Cardiac septum (tissue), 1 donor: Measurements from ENCODE around the gene OBSCN. TPM values are rescaled to one million over a fixed set of nuclear protein-coding genes. Genes with fewer than 3 reads are reported as not detected.

Experiments used
- DNase-seq: peaks from one replicate; pipeline ENCODE4 v3.0.0-alpha.2; 2020; ENCODE audit warnings: low spot score
- intact Hi-C: fragments of 100-400 bp; cut with DNase I; formaldehyde crosslinking; loops from one replicate; pipeline ENCODE4 v1.14.0; 2022
- total RNA-seq: library from RNA; stranded (reverse); fragmentation: NEBNext Ultra II Directional; extraction: Animal tissue kit (Norgen Biotek cat#: 25700); gene quantifications from one replicate; pipeline ENCODE4 v1.2.1, GENCODE V29; 2021
- donor health status: DM: no; HTN: no; CAD: no.

The OBSCN gene
- total RNA-seq, 1 donor from 2014 or later: 396 TPM

DNA sequence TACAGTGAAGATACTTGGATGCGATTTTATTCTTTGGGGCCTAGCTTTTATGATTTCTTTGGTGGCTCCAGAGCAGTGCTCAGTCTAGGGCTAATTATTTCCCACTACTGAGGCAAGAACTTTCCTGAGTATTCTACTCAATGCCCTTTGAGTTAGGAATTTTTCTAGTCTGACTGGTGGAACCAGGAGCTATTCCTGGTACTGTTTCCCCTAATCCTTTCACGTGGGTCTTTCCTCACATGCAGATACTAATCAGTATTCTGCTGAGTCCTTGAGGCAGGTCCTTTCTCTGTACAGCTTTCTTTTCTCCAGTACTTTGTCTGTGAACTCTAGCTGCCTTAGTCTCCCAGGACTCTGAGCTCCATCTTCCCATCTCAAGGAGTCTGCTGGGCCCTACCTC is 122.0 kb downstream of the OBSCN start:
- no peak for DNase-seq
- intact Hi-C loops: no loop called here

- DNase-seq: peak; percentile 72
- intact Hi-C loops: no loop called here
Measured at GRCh38 chr1:228332797-228333738, 125.2 kb downstream of the OBSCN start.

- intact Hi-C loops: no loop called here
- DNase-seq: peak; percentile 65
Measured at GRCh38 chr1:228333739-228334115, 125.9 kb downstream of the OBSCN start.

DNA sequence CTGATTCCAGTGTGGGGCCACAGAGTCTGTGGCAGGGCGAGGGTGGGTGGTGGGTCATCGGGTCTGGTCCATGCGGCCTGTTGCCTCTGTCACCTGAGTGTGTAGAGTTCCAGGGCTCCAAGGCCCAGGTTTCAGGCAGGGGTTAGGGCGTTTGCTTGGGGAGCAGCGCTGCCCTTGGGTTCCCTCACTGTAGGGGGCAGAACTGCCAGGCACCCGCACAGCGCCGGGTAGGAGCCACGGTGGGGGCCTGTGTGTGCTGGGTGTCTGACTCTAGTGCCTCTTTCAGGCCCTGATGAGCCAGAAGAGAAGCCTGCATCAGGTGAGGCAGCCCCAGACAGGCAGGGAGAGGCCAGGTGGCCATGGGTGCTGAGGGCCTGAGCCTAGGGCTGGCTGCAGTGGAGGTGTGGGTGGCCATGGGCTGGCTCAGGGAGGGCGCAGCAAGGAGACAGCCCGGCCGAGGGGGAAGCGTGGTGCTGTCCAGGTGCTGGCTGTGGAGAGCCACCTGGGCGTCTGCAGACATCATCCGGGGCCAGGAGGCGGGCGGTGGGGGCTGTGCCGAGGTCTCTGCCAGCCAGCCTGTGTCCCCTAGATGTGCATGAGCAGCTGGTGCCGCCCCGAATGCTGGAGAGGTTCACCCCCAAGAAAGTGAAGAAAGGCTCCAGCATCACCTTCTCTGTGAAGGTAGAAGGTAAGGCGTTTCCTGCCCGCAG is 126.5 kb downstream of the OBSCN start:
- intact Hi-C loops: no loop called here
- peak; percentile 67 for DNase-seq

DNA sequence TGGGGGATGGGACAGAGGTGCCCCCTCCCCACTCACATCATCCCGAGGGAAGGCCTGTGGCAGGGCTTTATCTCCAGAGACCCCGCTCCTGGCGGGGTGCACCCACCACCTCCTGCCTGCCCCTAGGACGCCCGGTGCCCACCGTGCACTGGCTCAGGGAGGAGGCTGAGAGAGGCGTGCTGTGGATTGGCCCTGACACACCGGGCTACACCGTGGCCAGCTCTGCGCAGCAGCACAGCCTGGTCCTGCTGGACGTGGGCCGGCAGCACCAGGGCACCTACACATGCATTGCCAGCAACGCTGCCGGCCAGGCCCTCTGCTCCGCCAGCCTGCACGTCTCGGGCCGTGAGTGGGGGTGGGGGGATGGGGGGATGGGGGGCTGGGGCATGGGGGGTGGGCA is 127.1 kb downstream of the OBSCN start:
- intact Hi-C loops: no loop called here
- peak; percentile 66 for DNase-seq

DNA sequence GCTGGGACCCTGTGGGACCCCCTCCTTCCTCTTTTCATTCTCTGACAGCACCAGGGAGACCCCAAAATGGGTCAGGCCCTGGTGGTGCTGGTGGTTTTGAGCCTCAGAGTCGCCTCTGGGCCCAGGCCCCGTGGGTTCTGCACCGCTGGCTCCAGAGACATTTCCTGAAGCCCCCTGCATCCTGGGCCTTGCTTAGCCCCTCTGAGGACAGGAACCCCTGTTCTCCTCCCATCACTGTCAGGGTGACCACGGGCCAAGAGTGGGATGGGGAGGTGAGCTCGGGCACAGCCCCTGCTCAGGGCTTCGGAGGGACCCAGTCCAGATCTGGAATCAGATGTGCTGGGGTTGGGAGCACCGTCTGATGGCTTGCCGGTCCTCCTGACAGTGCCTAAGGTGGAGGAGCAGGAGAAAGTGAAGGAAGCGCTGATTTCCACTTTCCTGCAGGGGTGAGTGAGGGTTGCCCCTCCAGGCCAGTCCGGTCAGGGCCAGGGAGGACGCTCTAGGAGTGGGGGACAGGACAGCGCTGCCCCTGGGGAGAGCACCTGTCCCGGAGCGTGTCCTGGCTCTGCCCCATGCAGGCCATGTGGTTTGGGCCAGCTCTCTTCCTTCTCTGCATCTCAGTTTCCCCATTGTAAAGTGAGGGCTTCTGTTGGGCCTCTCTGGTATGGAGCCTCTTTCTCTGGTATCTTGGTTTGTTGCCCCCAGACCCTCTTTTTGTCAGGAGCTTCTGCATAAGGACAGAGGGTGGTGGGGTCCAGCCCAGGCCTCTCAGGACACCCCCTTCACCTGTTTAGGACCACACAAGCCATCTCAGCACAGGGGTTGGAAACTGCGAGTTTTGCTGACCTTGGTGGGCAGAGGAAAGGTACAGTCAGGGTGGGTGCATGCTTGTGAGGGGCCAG is 127.8 kb downstream of the OBSCN start:
- peak; percentile 55 for DNase-seq
- intact Hi-C loops: no loop called here

GRCh38 chr1:228336308-228337030 is 128.6 kb downstream of the OBSCN start:
- peak; percentile 51 for DNase-seq
- intact Hi-C loops: no loop called here

DNA sequence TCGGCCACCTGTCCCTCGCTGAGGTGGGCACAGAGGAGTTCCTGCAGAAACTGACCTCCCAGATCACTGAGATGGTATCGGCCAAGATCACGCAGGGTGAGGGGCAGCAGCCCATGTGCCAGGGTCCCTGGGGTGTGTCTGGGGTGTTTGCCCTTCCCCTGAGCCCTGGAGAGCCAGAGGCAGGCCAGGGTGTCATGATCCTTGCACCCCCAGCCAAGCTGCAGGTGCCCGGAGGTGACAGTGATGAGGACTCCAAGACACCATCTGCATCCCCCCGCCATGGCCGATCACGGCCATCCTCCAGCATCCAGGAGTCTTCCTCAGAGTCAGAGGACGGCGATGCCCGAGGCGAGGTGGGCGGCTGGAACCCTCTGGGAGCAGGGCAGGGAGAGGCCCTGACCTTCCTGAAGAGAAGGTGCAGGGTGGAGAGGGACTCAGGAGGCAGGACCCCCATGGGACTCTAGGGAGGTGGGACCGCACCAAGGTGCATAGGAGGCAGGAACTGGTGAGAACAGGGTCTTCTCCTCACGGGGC is 129.3 kb downstream of the OBSCN start:
- intact Hi-C loops: no loop called here
- peak; percentile 65 for DNase-seq

GRCh38 chr1:228337711-228338520 is 130.1 kb downstream of the OBSCN start:
- DNase-seq: peak; percentile 71
- intact Hi-C loops: no loop called here

DNA sequence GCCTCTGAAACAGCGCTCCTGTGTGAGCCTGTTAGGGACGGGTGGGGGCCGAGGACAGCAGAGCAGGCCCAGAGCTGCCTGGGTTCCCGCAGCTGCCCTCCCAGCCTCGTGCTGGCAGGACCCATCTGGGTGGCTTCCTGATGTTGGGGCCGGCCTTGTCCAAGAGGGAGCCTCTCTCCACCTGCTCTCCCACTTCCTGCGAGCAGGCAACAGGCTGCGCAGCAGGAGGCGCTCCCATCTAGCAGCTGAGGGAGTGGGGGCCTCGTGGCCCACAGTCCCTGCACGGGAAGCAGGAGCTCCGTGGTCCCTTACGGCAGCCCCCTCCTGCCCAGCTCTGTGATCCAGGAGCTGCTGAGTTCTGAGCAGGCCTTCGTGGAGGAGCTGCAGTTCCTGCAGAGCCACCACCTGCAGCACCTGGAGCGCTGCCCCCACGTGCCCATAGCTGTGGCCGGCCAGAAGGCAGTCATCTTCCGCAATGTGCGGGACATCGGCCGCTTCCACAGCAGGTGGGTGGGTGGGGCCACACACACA is 130.7 kb downstream of the OBSCN start:
- intact Hi-C loops: no loop called here
- peak; percentile 61 for DNase-seq

DNA sequence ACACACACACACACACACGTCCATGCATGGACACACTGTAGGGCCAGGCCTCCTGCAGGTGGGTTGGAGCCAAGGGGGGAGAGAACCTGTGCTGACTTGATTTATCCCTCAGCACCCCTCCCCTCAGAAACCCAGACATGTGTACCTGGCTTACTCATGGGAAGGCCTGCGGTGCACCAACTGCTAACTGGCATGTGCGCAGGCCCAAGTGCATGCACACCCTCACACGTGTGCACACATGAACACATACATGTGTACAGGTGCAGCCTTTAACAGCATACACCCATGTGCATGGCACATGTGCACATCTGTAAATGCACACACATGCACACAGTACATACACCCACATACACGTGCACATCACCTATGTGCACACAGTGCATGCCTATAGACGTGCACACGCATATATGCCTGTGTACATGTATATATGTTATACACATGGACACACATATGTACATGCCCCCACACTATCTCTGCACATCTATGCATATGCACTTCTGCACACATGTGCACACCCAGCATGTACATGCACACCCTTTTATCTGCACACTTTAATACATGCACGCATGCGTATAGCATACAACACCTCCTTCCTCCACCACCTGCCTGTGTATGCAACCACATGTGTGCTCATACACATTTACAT is 131.3 kb downstream of the OBSCN start:
- peak; percentile 63 for DNase-seq
- intact Hi-C loops: no loop called here

DNA sequence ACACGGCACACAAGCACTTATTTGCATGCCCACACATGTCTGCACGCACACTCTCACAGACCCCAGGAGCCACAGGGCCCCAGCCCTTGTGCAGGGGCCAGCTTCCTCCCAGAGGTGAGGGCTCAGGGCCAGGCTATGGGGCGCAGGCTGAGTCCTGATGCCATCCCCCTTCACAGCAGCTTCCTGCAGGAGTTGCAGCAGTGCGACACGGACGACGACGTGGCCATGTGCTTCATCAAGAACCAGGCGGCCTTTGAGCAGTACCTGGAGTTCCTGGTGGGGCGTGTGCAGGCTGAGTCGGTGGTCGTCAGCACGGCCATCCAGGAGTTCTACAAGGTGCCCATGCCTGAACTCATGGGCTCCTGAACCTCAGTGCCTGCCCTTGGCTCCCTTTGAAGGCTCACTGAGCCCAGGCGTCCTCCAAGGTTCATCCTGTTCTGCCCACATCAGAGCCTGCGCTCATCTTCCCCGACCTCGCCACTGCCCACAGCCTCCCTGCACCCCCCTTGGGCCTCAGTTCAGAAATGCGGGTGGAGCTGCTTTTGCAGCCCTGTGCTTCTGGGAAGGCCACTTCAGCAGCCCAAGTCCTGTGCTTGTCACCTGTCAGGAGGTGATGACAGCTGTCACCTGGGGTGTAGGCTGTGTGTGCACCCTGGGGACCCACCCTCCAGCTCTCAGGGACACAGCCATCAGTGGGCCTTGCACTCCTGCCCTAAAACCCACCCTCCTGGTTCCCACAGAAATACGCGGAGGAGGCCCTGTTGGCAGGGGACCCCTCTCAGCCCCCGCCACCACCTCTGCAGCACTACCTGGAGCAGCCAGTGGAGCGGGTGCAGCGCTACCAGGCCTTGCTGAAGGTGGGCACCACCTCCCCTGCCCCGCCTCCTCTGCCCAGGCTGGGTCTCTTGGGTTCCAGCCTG is 132.2 kb downstream of the OBSCN start:
- DNase-seq: peak; percentile 75
- intact Hi-C loops: no loop called here

DNA sequence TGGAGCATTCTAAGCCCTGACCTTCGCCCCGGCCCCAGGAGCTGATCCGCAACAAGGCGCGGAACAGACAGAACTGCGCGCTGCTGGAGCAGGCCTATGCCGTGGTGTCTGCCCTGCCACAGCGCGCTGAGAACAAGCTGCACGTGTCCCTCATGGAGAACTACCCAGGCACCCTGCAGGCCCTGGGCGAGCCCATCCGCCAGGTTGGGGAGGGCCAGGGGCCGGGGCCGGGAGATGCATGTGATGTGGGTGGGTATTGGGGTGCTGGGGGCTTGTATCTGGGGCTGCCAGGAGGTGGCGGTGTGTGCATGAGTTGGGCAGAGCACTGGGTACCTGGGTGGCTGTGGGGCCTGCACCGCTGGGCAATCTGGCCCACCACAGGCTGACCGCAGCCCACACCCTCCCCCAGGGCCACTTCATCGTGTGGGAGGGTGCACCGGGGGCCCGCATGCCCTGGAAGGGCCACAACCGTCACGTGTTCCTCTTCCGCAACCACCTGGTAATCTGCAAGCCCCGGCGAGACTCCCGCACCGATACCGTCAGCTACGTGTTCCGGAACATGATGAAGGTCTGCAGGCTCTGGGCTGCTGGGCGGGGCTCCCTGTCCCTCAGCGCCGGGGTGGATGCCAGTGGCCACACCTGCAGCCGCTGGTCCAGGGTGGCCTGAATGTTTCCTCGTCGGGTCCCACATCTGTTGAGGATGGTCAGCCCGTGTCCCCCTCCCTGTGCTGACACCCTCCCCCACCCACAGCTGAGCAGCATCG is 133.0 kb downstream of the OBSCN start:
- intact Hi-C loops: no loop called here
- DNase-seq: peak; percentile 74

- peak; percentile 56 for DNase-seq
- intact Hi-C loops: no loop called here
Measured at GRCh38 chr1:228341450-228341813, 133.6 kb downstream of the OBSCN start.

DNA sequence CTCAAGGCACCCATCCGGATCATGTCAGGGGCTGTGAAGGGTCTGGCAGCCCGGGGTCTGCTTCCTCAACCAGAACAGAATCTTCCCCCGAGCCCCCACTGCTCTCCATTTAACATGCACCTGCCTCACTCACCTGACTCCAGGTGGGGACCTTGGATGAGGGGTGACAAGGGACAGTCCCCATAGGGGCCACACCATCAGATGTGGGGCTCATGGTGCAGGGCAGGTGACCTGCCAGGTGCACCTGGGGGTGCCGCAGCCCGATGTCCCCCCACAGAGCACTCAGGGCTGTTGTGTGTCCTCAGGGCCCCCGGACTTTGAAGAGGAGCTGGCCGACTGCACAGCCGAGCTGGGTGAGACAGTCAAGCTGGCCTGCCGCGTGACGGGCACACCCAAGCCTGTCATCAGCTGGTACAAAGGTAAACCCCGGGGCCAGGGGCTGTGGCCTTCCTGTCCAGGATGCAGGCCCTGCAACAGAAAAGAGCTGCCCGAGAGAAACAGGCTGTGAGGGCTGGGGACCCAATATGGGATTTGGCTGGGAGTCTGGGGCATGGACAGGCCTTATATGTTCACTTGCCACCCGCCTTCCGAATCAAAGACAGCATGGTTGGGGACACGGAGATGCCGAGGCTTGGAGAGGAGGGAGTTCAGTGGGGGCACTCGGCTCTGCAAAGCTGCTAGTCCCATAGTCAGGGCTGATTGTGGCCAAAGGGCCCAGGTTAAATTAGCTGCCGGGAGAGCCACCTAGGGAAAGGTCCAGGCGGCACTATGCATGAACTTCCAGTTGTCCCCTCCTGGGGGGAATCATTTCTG is 134.2 kb downstream of the OBSCN start:
- intact Hi-C loops: no loop called here
- DNase-seq: peak; percentile 59
